ENCODE results near the gene NCOA5.

DNA sequence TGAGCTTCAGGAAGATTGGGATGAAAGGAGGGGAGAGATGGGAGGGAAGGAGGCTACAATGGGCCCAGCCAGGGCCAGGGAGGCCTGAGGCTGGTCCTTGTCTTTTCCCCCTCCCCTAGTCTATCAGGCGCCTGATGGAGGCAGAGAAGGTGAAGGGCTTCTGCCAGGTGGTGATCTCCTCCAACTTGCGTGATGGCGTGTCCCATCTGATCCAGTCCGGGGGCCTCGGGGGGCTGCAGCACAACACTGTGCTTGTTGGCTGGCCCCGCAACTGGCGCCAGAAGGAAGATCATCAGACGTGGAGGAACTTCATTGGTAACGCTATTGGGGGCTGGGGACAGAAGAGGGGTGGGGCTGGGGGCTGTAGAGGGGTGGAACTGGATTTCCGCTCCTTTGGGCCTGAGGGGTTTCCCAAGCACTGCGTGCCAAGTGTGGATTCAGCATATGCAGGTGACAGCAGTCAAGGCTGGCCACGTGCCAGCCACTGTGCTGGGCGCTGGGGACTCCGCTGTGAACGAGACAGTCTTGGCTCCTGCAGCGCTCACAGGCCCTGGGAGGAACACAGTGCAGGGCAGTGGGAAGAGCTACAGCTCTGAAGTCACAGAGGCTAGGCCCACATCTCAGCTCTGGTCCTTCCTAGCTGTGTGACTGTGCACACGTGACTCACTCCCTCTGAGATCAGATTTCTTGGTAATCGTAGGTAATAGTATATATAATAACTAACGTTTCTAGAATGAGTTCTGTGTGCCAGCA is 38.0 kb downstream of the NCOA5 start:
- no peak for TF ChIP-seq SP7 (tag by site-specific recombination; IDR thresholded peaks at IDR 0.05)
- no peak for TF ChIP-seq ZNF16 (tag by site-specific recombination; IDR thresholded peaks at IDR 0.05; ENCODE audit: low read depth)
- TF ChIP-seq, protein P1, sequence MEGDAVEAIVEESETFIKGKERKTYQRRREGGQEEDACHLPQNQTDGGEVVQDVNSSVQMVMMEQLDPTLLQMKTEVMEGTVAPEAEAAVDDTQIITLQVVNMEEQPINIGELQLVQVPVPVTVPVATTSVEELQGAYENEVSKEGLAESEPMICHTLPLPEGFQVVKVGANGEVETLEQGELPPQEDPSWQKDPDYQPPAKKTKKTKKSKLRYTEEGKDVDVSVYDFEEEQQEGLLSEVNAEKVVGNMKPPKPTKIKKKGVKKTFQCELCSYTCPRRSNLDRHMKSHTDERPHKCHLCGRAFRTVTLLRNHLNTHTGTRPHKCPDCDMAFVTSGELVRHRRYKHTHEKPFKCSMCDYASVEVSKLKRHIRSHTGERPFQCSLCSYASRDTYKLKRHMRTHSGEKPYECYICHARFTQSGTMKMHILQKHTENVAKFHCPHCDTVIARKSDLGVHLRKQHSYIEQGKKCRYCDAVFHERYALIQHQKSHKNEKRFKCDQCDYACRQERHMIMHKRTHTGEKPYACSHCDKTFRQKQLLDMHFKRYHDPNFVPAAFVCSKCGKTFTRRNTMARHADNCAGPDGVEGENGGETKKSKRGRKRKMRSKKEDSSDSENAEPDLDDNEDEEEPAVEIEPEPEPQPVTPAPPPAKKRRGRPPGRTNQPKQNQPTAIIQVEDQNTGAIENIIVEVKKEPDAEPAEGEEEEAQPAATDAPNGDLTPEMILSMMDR (tag by site-specific recombination; IDR thresholded peaks at IDR 0.05): no peak
- TF ChIP-seq, protein P2, sequence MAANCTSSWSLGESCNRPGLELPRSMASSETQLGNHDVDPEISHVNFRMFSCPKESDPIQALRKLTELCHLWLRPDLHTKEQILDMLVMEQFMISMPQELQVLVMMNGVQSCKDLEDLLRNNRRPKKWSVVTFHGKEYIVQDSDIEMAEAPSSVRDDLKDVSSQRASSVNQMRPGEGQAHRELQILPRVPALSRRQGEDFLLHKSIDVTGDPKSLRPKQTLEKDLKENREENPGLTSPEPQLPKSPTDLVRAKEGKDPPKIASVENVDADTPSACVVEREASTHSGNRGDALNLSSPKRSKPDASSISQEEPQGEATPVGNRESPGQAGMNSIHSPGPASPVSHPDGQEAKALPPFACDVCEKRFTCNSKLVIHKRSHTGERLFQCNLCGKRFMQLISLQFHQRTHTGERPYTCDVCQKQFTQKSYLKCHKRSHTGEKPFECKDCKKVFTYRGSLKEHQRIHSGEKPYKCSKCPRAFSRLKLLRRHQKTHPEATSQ (tag by site-specific recombination; IDR thresholded peaks at IDR 0.05): no peak

Measured in HEK293 (cell line).